ENCODE results near the gene MAP3K20. TPM values are rescaled to one million over a fixed set of nuclear protein-coding genes. Genes with fewer than 3 reads are reported as not detected.

The MAP3K20 gene
- total and polyA plus RNA-seq, 10 of the 15 experiments (the other 5 are each of a cell fraction or from before 2014, with no cell fraction given): 0.04 to 5.6 (median 2.3) TPM

GRCh38 chr2:173216051-173216450 lies 140.4 kb downstream of the MAP3K20 start (continued):
- TF ChIP-seq RB1 (IDR thresholded peaks at IDR 0.05; ENCODE audit: borderline replicate concordance) (no peak), EED (IDR thresholded peaks at IDR 0.05; ENCODE audit: low read depth) (no peak), USF1 (IDR thresholded peaks at IDR 0.05; ENCODE audit: borderline replicate concordance, extremely low read length, insufficient read depth, low read depth, low read length) (no peak), MTA3 (IDR thresholded peaks at IDR 0.05; ENCODE audit: borderline replicate concordance, low read length) (no peak)

GRCh38 chr2:173216668-173217067 lies 141.0 kb downstream of the MAP3K20 start:
- DNase-seq (ENCODE audit: low read depth, low spot score): no peak
- in situ Hi-C loops (cut with MboI) (no loop called here), intact Hi-C loops (cut with micrococcal nuclease; ENCODE audit: unreplicated experiment) (no loop called here)
- Histone ChIP-seq H3K9ac (ENCODE audit: control insufficient read depth, insufficient read depth, low read length) (no peak overlapping the region), H3K9me3 (replicated peaks; ENCODE audit: control insufficient read depth, insufficient read depth, low read length) (no peaks in the 10 kb centered on the region), H3K4me3 (no peak overlapping the region), H3K27ac (ENCODE audit: control insufficient read depth, insufficient read depth) (no peak overlapping the region), H3K4me1 (ENCODE audit: control insufficient read depth, insufficient read depth, low read length) (no peaks in the 10 kb centered on the region), H3K4me2 (ENCODE audit: control insufficient read depth, insufficient read depth) (no peak overlapping the region), H3K79me2 (ENCODE audit: control insufficient read depth, insufficient read depth, low read length) (no peaks in the 10 kb centered on the region), H4K20me1 (ENCODE audit: control insufficient read depth, insufficient read depth) (no peaks in the 10 kb centered on the region), H3K27me3 (replicated peaks in 1 of 2; ENCODE audit: control insufficient read depth in 2 of 2, insufficient read depth in 2 of 2, low read length in 1 of 2) (no peaks in the 10 kb centered on the region; a peak in 1 of 4 replicates), H2AFZ (ENCODE audit: control insufficient read depth, low read depth, low read length) (no peak overlapping the region), H3K36me3 (ENCODE audit: control insufficient read depth in 2 of 2, insufficient read depth in 2 of 2, low read length in 1 of 2) (no peaks in the 10 kb centered on the region)
- ChIA-PET POLR2A (no interaction called here), SMC1A (ENCODE audit: uncharacterized antibody, unreplicated experiment) (interaction anchor here (0.8 to 1.3 kb wide), 2 partner anchors 9 to 13 kb away, joined by 4 read pairs; no protein-coding TSS in a partner anchor), CTCF (interaction anchor here (0.7 to 3.4 kb wide), 4 partner anchors 7 to 232 kb away, joined by 3 to 18 read pairs (median 8); no protein-coding TSS in a partner anchor), RAD21 (ENCODE audit: unreplicated experiment) (no interaction called here)
- no TSS peak for BruUV-seq (replicated peaks)
- 89% methylated on average over 2 of the region's 2 CpGs for WGBS (ENCODE audit: insufficient coverage, insufficient replicate concordance, low lambda C conversion rate, missing lambda C conversion rate)
- ATAC-seq: no peak
- FAIRE-seq: no peak
- TF ChIP-seq RBBP5 (conservative IDR thresholded peaks at IDR 0.05) (no peak), BRCA1 (IDR thresholded peaks at IDR 0.05; ENCODE audit: low read depth, low read length) (no peak), CHD2 (IDR thresholded peaks at IDR 0.05; ENCODE audit: borderline replicate concordance, low read depth, low read length) (no peak)
